HFFc6 (cell line): ENCODE measurements around the gene CEACAM4. TPM values are rescaled to one million over a fixed set of nuclear protein-coding genes. Genes with fewer than 3 reads are reported as not detected.

Source experiments
- DNase-seq: peaks from one replicate; pipeline ENCODE4 v3.0.0-alpha.2; 2018
- H3K27ac Mint-ChIP-seq: 2 replicates; pipeline ENCODE4 v1.8.0; 2020; ENCODE audit warnings: mild to moderate bottlenecking, mixed read lengths
- H3K27me3 Mint-ChIP-seq: 2 replicates; pipeline ENCODE4 v1.8.0; 2021; ENCODE audit warnings: mild to moderate bottlenecking, moderate library complexity, mixed read lengths; ENCODE audit not compliant: insufficient read depth
- H3K36me3 Mint-ChIP-seq: 2 replicates; pipeline ENCODE4 v1.8.0; 2021; ENCODE audit warnings: low read depth, mixed read lengths
- H3K4me1 Mint-ChIP-seq: 2 replicates; pipeline ENCODE4 v1.8.0; 2020; ENCODE audit warnings: low read depth, mixed read lengths
- H3K4me3 Mint-ChIP-seq: 2 replicates; pipeline ENCODE4 v1.8.0; 2020; ENCODE audit warnings: mild to moderate bottlenecking, moderate library complexity, mixed read lengths
- H3K9me3 Mint-ChIP-seq: 2 replicates; pipeline ENCODE4 v1.8.0; 2020; ENCODE audit warnings: mild to moderate bottlenecking, mixed read lengths
- total RNA-seq, 6 experiments: library from RNA; stranded (reverse); fragmentation: NEBNext Ultra II Directional; extraction: Animal tissue kit (Norgen Biotek cat#: 25700); gene quantifications; 2 replicates in 1 of 6; 3 replicates in 5 of 6; pipeline ENCODE4 v1.2.3, GENCODE V29; 2021
- TF ChIP-seq, protein P1 (sequence below): fragments of 200-600 bp; sonication (generic); IDR thresholded peaks from 2 replicates; pipeline ENCODE4 v1.5.0; 2021; ENCODE audit warnings: antibody characterized with exemption, mild to moderate bottlenecking

The CEACAM4 gene
- total RNA-seq, 6 experiments from 2014 or later, result not detected

DNA sequence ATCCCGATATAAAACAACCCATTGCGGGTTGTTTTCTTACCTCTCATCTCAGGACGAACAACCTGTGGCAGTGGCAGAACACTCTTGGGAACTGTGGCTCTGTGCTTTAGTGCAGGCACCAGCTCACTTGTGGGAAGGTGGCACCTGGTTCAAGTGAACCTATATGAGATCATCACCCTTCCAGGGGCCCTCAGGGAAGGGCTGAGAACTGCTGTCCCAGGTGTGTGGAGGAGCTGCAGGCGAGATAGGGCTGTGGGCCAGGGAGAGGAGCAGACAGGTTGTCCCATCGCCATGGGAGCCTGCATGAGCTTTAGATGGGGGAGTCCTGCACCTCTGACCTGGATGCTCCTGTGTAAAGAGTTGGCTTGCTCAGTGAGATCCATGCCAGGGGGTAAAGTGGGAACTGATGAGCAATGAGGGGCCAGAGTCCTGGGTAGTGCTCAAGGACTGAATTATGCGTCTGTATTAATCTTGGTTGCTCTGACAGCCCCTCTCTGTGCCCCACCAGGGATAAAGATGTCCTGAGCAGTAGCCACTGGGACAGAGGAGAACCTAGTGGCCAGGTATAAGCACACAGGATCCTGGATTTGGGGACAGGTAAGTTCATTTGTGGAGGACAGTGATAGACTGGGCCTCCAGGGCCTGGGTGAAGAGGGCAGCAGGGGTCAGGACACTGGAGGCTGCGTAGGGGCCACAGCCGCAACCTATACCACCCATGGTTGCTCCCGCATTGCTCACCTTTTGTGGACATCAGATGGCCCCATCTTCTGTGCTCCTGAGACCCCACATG, 8.7 kb downstream of the CEACAM4 start:
- no peak for DNase-seq
- Mint-ChIP-seq H3K4me3 (no peak overlapping the region), H3K36me3 (no peaks in the 10 kb centered on the region), H3K4me1 (no peaks in the 10 kb centered on the region), H3K27me3 (peaks cover 8% of the 10 kb centered on the region), H3K27ac (no peak overlapping the region), H3K9me3 (no peaks in the 10 kb centered on the region)
- TF ChIP-seq, protein P1, sequence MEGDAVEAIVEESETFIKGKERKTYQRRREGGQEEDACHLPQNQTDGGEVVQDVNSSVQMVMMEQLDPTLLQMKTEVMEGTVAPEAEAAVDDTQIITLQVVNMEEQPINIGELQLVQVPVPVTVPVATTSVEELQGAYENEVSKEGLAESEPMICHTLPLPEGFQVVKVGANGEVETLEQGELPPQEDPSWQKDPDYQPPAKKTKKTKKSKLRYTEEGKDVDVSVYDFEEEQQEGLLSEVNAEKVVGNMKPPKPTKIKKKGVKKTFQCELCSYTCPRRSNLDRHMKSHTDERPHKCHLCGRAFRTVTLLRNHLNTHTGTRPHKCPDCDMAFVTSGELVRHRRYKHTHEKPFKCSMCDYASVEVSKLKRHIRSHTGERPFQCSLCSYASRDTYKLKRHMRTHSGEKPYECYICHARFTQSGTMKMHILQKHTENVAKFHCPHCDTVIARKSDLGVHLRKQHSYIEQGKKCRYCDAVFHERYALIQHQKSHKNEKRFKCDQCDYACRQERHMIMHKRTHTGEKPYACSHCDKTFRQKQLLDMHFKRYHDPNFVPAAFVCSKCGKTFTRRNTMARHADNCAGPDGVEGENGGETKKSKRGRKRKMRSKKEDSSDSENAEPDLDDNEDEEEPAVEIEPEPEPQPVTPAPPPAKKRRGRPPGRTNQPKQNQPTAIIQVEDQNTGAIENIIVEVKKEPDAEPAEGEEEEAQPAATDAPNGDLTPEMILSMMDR, result no peak

DNA sequence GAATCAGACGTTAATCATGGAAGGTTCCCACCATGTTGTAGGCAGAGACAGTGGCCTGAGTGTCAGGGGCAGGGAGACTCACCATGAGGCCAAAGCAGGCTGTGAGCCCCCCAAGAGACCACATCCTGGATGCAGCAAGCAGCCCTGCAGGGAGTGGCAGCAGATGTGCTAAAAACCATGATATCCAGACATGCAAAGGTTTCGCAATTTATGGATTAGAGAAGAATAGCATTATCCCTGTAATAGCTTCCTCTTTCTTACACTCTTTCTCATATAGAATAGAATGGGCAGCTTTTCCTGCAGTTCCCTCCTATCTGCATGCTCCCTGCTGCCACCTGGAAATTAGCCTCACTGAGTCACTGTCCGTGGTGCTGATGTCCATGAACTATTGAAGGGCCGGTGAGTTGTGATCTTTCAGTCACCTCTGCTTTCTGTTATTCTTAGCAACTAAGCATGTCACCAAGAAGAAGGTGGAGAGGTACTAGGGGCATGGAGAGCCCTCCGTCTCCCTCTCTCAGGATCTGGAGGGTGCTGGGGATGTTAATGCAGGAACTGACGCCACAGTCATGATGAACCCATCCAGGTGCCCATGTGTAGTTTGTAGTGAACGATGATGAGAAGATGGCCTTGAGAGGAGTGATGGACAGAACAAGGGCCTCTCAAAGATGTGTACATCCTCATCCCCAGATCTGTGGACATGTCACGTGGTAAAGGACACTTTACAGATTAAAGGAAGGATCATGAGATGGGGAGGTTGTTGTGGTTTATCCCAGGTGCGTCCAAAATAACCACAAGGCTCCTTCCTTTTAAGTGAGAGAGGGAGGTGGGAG, 9.9 kb downstream of the CEACAM4 start:
- Mint-ChIP-seq H3K9me3 (no peaks in the 10 kb centered on the region), H3K36me3 (no peaks in the 10 kb centered on the region), H3K4me3 (no peak overlapping the region), H3K4me1 (no peaks in the 10 kb centered on the region), H3K27ac (no peak overlapping the region), H3K27me3 (peaks cover 9% of the 10 kb centered on the region)
- DNase-seq, result no peak
- TF ChIP-seq, protein P1, result no peak

- no peak overlapping the region for H3K4me3 Mint-ChIP-seq
- H3K36me3 Mint-ChIP-seq, result no peaks in the 10 kb centered on the region
- no peak for DNase-seq
- H3K9me3 Mint-ChIP-seq, result no peaks in the 10 kb centered on the region
- peaks cover 13% of the 10 kb centered on the region for H3K27me3 Mint-ChIP-seq
- no peaks in the 10 kb centered on the region for H3K4me1 Mint-ChIP-seq
- TF ChIP-seq, protein P1, result no peak
- H3K27ac Mint-ChIP-seq, result no peak overlapping the region
These were observed 11.7 kb downstream of the CEACAM4 start for GRCh38 chr19:41615207-41615606.

DNA sequence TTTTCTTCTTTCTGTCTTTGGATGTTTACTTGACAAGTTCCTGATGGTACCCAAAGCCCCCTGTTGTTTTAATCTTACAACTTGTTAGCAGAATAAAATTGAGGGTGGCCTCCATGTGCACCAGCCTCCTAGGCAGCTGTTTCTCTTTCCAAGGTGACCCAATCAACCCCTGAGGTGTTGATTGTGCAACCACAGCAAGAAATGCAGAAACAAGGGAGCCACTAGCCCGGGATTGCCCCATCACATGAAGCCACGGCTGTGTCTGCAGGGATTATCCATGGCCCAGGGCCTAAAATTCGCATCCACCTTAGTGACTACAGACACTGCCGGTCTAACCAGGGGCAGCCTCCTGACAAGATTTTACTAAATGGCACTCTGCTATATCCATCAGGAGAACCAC, 14.4 kb downstream of the CEACAM4 start:
- Mint-ChIP-seq H3K27me3 (peaks cover 12% of the 10 kb centered on the region), H3K4me1 (no peaks in the 10 kb centered on the region), H3K36me3 (no peaks in the 10 kb centered on the region), H3K4me3 (no peak overlapping the region), H3K27ac (no peak overlapping the region), H3K9me3 (no peaks in the 10 kb centered on the region)
- no peak for DNase-seq
- TF ChIP-seq, protein P1, result no peak

- no peak overlapping the region for H3K4me3 Mint-ChIP-seq
- H3K36me3 Mint-ChIP-seq, result no peaks in the 10 kb centered on the region
- DNase-seq, result no peak
- H3K4me1 Mint-ChIP-seq, result no peaks in the 10 kb centered on the region
- no peaks in the 10 kb centered on the region for H3K9me3 Mint-ChIP-seq
- H3K27me3 Mint-ChIP-seq, result peaks cover 7% of the 10 kb centered on the region
- TF ChIP-seq, protein P1, result no peak
- H3K27ac Mint-ChIP-seq, result no peak overlapping the region
These were observed 16.1 kb downstream of the CEACAM4 start for GRCh38 chr19:41610789-41611188.
